ENCODE data around the gene ALDH1A3. TPM values are rescaled to one million over a fixed set of nuclear protein-coding genes. Genes with fewer than 3 reads are reported as not detected.

Gene ALDH1A3
- total and polyA plus RNA-seq, 8 donors, result 3.5 to 87.2 (median 30.3) TPM

DNA sequence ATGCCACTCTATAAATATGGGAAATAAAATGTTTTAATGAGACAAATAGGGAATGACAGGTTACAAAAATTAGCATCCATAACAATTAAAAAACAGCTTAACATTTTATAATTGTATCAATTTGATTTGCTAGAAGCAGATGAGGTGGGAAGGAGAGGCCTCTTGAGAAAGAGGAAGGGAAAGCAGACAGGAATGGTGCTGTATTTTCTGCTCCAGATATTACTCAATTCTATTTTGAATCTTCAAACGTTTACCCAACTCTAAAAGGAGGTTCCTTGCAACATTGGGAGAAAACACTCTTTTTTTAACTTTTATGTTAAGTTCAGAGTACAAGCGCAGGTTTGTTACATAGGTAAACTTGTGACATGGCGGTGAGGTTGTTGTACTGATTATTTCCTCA, 44.9 kb upstream of the ALDH1A3 start:
- WGBS, 5 donors, result 64 to 77% (median 73%) methylated on average over 3 of the region's 3 CpGs
- Histone ChIP-seq H3K36me3 (no peaks in the 10 kb centered on the region), H3K4me3 (no peak overlapping the region), H3K9me3 (no peaks in the 10 kb centered on the region), H3K27me3 (peaks cover 0 to 10% (median 0%) of the 10 kb centered on the region in 3 donors), H3K4me1 (no peaks in the 10 kb centered on the region), H3K27ac (no peak overlapping the region)
- no peak for DNase-seq
- TF ChIP-seq POLR2A (IDR thresholded peaks at IDR 0.05) (no peak), EP300 (IDR thresholded peaks at IDR 0.05) (no peak), CTCF (IDR thresholded peaks at IDR 0.05) (no peak), POLR2AphosphoS5 (IDR thresholded peaks at IDR 0.05) (no peak)
- intact Hi-C loops (cut with DNase I; ENCODE audit: low total_unique reads), result no loop called here

DNA sequence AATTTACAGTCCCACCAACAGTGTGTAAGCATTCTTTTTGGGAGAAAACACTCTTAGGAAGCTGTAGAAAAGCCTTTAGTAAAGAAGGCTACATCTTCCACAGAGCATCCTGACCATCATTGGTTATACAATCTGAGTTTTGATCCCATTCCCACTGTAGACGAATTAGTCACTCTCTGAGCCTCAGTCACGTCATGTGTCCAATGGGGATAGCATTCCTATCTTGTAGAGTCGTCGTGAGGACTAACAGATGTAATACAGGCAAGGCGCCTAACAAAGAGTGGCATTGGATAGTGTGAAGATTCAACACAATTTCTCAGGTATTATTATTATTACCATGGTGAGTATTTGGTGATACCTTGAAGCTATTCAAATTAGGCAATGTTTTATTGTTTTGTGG, 44.0 kb upstream of the ALDH1A3 start:
- H3K36me3 ChIP-seq, result no peaks in the 10 kb centered on the region
- 73 to 93% (median 84%) methylated on average over 5 of the region's 5 CpGs for WGBS, 5 donors
- no peak overlapping the region for H3K4me3 ChIP-seq
- TF ChIP-seq POLR2A (IDR thresholded peaks at IDR 0.05), result no peak
- TF ChIP-seq CTCF (IDR thresholded peaks at IDR 0.05), result no peak
- no peak for TF ChIP-seq EP300 (IDR thresholded peaks at IDR 0.05)
- TF ChIP-seq POLR2AphosphoS5 (IDR thresholded peaks at IDR 0.05), result no peak
- no peak overlapping the region for H3K27ac ChIP-seq
- no peaks in the 10 kb centered on the region for H3K4me1 ChIP-seq
- DNase-seq, result no peak
- intact Hi-C loops (cut with DNase I; ENCODE audit: low total_unique reads), result no loop called here
- H3K27me3 ChIP-seq, result peaks cover 0 to 10% (median 0%) of the 10 kb centered on the region in 3 donors
- no peaks in the 10 kb centered on the region for H3K9me3 ChIP-seq

- Histone ChIP-seq H3K4me1 (no peaks in the 10 kb centered on the region), H3K27me3 (peaks cover 0 to 6% (median 0%) of the 10 kb centered on the region in 3 donors), H3K4me3 (no peak overlapping the region), H3K36me3 (no peaks in the 10 kb centered on the region), H3K9me3 (no peaks in the 10 kb centered on the region), H3K27ac (no peak overlapping the region)
- intact Hi-C loops (cut with DNase I; ENCODE audit: low total_unique reads), result no loop called here
- DNase-seq, result no peak
- TF ChIP-seq POLR2AphosphoS5 (IDR thresholded peaks at IDR 0.05), result no peak
- TF ChIP-seq CTCF (IDR thresholded peaks at IDR 0.05), result no peak
- no peak for TF ChIP-seq POLR2A (IDR thresholded peaks at IDR 0.05)
- TF ChIP-seq EP300 (IDR thresholded peaks at IDR 0.05), result no peak
- 73 to 80% (median 78%) methylated on average over 5 of the region's 5 CpGs for WGBS, 5 donors
Measured at GRCh38 chr15:100836501-100836900, 43.1 kb upstream of the ALDH1A3 start.

GRCh38 chr15:100841426-100841825, 38.2 kb upstream of the ALDH1A3 start:
- Histone ChIP-seq H3K4me3 (no peak overlapping the region), H3K27me3 (peaks cover 0 to 6% (median 0%) of the 10 kb centered on the region in 3 donors), H3K27ac (no peak overlapping the region), H3K4me1 (no peaks in the 10 kb centered on the region), H3K9me3 (no peaks in the 10 kb centered on the region), H3K36me3 (no peaks in the 10 kb centered on the region)
- no peak for DNase-seq
- 80 to 94% (median 87%) methylated on average over 3 of the region's 3 CpGs for WGBS, 5 donors
- TF ChIP-seq POLR2A (IDR thresholded peaks at IDR 0.05) (no peak), CTCF (IDR thresholded peaks at IDR 0.05) (no peak), POLR2AphosphoS5 (IDR thresholded peaks at IDR 0.05) (no peak), EP300 (IDR thresholded peaks at IDR 0.05) (no peak)
- intact Hi-C loops (cut with DNase I; ENCODE audit: low total_unique reads), result no loop called here

Measured in stomach (tissue), 9 donors.